NCI-H2107 treated with DMSO at 0.1 percent for 48 hours (cell line): Measurements from ENCODE around the gene HSPB7.
"Not testable (repeated sequence)": the region's sequence is repeated elsewhere in the genome, so short reads cannot be mapped to it uniquely, and the experiment has no call there.

Source experiments
- DNase-seq: peaks from one replicate; lab custom pipeline; 2025; ENCODE audit not compliant: unreplicated experiment; lab: John Stamatoyannopoulos, UW

Gene HSPB7

DNA sequence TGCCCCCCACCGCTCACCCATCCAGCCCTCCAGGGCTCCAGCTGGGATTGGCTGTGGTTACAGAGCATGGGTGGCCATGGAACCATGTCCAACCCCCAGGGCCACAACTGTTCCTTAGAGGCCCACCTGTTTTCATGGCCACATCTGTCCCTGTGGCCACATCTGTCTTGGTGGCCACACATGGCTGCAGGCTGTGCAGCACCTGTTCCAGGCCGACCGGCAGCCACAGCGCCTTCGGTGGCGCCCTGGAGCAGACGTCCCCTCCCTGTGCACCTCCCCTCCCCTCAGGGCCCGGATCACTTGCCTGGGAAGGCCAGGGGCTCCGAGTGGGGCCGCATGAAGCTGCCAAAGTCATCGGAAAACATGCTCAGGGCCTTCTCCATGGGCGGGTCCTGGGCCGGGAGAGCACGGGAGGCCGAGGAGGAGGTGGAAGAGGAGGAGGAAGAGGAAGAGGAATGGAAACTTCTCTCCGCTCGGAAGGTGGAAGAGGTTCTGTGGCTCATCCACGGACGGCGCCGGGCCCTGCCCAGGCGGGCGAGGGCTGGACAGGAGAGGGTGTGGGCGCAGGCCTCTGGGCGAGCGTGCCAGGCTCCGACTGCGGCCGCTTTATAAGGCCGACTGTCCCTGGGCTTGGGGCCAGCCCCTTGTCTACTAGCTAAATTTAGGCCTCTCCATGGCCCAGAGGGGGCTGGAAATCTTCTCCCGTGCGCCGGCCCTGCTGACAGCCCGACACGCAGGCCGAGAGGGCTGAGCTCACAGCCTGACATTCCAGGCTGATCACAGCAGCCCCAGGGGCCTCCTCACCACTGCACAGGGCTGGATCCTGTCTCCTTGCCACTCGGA, at the start of gene HSPB7:
Gene HSPB7 (minus strand): TSS at position 583 of the 843 bp plus-strand sequence. CDS start 80 bp downstream, at position 503.
- DNase-seq: no peak

- no peak for DNase-seq
Observed at GRCh38 chr1:16067127-16067768, 49.4 kb upstream of the HSPB7 start.

DNA sequence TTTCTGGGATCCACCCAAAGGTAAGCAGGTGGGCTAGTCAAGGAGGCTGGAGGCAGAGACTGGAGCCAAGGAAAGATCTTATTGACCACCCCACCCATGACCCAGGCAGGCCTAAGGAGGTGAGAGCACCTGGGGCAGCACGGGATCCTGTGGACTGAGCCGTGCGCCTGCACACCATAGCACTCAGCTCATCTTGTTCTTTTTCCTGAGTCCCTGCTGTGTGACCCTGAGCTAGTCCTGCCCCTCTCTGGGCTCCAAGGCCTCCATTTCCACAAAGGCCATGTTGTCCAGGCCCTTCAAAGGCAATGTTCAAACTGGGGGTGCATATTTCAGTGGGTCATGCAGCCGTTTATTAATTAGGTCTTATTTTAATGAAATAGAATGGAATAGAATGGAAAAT, 48.4 kb upstream of the HSPB7 start:
- no peak for DNase-seq

DNA sequence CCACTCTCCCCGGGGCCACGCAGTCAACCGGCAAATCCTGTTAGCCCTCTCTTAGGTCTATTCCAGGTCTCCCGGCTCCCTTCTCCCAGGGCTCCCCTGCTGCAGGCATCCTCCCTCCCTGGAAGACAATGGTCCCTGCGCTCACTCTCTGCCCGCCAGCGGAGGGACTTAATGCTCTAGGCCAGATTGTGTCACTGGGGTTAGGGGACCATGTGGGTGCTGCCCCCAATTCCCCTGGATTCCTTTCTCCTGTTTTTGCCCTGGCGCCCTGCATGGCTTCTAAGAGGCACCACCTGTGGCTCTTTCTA, 47.4 kb upstream of the HSPB7 start:
- no peak for DNase-seq

DNA sequence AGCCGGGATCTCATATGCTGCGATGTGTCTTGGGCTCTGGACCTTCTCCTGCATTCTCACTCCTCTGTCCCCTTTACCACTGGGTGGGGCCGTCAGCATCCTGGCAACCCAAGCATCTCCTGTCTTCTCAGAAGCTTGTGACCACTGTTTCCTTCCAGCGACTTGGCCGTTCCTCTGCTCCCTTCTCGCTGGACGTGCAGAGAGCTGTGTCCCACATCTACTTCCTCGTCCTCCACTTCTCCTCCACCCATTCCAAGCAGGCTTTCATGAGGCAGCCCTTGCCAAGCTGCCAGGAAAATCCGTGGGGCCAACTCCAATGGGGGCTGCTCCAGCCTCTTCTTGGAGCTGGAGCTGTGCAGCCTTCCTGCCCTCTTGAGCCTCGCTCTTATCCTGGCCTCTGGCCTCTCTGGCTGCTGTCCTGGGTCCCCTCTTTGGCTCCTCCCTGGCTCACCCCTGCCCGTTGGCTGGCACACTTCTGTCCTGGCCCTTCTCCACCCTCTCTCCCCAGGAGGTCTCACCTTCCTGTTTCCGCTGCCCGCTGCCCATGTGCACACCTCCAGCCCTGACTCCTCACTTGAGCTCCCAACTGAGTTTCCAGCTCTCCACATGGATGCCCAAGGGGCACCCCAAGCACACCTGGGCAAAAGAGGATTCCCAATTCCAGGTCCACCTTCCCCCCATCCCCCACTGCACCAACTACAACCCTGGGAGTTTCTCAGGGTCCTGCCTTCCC, 46.9 kb upstream of the HSPB7 start:
- no peak for DNase-seq

GRCh38 chr1:16063921-16064320, 46.1 kb upstream of the HSPB7 start:
- DNase-seq: no peak

DNA sequence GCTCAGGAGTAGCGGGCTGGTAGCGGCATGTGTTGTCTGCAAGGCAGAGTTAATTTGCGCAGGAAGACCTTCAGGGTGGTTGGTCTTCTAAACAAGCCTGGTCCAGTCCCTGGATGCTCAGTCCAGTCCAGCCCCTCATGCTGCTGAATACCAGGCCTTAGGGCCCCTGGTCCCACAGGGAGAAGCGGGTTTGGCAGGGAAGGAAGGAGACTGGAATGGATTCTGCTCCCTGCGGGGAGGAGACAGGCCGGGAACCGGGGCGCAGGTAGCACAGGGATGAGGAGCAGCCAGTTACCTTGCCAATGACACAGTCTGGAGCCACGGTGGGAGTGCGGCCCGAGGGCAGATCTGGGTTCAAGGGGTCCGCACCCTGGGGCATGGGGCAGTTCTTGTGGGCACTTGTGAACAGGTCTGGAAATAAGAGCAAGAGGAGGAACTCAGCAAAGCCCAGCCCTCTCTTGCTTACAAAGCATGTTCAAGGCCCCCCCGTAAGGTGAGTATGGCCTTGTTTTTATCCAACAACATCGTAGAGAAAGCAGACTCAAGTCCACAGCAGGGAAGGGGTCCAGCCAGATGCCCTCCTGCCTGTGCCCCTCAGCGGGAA, 45.5 kb upstream of the HSPB7 start:
- no peak for DNase-seq

GRCh38 chr1:16062687-16063075, 44.8 kb upstream of the HSPB7 start:
- not testable (repeated sequence) for DNase-seq

DNA sequence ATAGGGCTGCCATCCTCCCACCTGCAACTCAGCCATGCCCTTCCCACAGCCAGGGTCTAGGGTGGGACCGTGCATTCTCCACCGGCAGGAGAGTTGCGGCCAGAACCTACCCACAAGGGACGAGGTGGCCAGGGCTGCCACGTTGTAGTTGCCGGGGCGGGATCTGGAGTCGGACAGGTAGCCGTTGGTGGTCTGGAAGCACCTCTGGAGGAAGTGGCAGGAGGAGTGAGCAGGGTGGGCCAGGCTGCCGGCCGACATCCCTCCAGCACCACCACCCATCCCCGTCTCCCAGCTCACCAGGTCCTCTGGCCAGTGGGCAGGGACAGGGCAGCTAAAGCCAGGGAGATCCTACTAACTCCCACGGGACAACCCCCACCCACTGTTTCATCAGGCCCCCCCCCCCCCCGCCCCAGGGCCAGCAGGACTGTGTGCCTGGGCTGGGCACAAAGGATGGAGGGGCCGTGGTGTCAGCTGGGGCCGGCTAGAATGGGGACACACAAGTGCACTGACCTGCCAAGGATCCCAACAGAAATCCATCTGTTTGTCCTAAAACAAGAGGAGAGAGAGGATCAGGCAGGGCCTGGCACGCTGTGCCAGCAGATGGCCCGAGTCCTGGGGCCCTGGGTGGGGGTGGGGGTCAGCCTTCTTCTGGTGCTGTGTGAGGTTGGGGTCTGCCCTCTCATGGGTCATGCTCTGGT, 44.3 kb upstream of the HSPB7 start:
- not testable (repeated sequence) for DNase-seq

GRCh38 chr1:16061266-16061665, 43.4 kb upstream of the HSPB7 start:
- no peak for DNase-seq

DNA sequence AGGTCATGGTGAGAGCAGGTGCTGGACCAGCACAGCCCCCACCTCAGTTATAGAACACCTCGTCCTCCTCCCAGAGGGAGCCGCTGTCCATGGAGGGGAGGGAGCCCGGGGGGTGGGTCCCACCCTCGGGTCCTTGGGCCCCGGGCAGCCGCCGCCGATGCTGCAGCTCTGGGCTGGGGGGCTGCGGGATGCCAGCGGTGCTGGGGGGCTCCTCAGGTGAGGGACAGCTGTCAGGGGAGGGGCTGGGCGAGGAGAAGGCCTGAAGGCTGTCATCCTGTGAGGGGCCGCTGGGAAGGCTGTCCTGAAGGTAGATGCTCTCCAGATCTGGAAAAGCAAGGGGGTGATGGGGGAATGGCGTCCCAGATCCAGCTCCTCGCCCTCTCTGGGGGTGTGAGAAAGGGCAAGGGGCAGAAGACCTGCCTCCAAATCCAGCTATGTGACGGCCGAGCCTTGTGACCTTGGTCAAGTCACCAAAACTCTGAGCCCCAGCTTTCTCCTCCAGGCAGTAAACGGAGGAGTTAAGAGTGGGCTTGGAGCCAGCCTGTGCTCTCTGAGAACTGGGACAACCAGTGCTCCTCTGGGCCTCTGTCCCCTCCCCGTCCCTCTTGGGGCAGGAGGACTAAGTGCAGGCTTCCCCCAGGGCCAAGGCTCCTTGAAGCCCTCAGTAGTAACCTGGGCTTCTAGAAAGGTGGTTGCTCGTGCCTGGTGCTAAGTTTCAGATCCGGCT, 40.7 kb upstream of the HSPB7 start:
- not testable (repeated sequence) for DNase-seq

- not testable (repeated sequence) for DNase-seq
Observed at GRCh38 chr1:16057314-16057915, 39.6 kb upstream of the HSPB7 start.

DNA sequence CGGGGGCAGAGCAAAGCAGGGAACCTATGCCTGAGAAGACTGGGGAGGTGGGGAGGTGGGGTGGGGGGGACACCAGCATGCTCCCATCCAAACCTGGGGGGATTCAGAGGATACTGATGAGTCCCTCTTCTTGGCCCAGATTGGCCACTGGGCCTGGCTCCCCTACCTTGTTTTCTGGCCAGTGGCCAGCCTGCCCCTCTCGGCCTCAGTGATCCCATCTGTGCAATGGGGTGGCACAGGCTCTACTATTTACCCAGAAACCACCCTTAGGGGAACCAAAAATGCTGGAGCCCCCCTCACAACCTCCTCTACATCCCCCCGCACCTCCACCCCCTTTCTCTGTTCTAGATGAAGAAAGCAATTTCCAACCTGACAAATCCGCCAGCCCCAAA, 38.7 kb upstream of the HSPB7 start:
- not testable (repeated sequence) for DNase-seq

DNA sequence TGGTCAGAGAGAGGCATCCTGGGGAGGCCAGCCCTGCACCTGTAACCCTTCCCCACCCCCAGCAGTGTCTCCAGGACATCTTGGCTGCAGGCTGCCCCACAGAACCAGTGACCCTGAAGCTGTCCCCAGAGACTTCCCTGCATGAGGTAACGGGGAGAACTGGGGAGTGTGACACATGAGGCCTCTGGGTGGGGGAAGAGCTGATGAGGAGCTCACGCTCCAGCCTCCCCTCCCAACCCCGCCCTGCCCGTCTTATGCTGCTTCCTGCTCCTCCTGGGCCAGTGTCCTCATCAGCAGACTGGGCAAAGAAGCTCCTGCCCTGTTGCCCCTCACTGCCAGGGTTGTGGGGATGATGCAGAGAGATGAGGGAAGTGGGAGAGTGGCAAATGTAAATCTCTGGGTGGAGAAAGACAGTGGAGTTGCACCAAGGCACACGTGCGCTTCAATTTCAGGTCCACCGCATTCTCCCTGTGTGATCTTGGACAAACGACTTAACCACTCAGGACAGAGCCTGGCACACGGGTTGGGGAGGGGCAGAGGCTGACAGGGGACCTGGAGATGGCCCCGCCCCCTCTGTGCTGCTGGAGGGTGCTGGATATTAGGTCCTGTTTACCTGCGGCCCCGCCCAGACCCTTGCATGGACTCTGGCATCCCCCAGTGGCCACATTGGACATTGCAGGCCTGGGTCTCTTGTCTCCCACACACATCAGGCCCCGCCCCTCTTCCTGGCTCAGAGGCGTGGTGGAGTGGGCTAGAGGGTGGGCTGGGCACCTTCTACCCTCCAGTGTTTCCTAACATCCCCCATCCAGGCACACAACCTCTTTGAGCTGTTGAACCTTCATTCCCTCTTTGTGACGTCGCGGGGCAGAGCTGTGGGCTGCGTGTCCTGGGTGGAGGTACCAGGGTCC, 38.0 kb upstream of the HSPB7 start:
- DNase-seq: peak; percentile 40

DNA sequence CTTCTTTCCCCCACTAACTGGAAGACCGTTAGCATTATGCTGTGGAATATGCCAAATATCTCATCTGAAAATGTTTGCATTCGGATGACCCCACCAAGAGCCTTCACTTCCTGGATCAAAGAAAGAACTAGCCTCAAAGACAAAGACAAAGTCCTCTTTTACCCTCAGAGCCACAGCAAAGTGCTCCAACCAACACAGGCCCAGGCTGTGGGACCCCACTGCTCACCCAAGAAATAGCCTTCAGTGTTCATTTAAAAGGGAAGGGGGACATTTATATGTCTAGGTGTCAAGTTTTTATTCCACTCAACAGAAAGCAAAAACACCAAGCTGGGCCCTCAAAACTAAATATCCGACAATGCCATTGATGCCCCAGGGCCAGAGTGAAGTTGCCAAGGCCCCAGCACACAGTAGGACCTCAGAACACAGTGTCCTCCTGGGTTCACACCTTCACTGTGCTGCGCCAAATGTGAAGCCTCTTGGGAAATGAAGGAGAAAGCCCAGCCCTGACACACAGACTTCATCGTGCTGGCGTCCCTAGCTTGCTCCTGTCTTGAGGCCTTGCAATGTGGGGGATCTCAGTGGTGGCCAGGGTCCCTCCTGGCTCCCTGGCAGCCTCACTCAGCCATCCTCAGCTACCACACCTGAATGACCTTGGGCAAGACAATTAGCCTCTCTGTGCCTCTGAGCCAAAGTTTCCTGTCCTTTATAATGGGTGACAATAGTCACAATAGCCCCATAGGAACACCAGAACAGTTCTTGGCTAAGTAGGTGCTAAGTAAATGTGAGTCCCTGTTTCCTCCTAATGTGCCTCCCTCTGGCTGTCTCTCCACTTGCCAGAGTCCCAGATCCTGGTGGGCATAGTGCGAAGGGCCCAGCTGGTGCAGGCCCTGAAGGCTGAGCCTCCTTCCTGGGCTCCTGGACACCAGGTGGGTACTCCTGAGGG, 37.0 kb upstream of the HSPB7 start:
- DNase-seq: no peak

GRCh38 chr1:16053781-16054502, 36.1 kb upstream of the HSPB7 start:
- DNase-seq: no peak

GRCh38 chr1:16051949-16052348, 34.1 kb upstream of the HSPB7 start:
- not testable (repeated sequence) for DNase-seq
